NCI-H446 treated with DMSO at 0.1 percent for 48 hours (cell line): ENCODE measurements around the gene PDHX.

Source experiments
- DNase-seq: peaks from one replicate; lab custom pipeline; 2025; lab: John Stamatoyannopoulos, UW

Gene PDHX

GRCh38 chr11:34957606-34958005, 41.2 kb downstream of the PDHX start:
- DNase-seq: no peak

- no peak for DNase-seq
Measured at GRCh38 chr11:34959770-34960169, 43.4 kb downstream of the PDHX start.

- DNase-seq: no peak
Measured at GRCh38 chr11:34960277-34960676, 43.9 kb downstream of the PDHX start.

GRCh38 chr11:34962034-34962433, 45.6 kb downstream of the PDHX start:
- DNase-seq: no peak

GRCh38 chr11:34963351-34963750, 46.9 kb downstream of the PDHX start:
- DNase-seq: no peak

GRCh38 chr11:34964610-34965331, 48.4 kb downstream of the PDHX start:
- DNase-seq: no peak

- DNase-seq: no peak
Measured at GRCh38 chr11:34968862-34969261, 52.4 kb downstream of the PDHX start.

GRCh38 chr11:34970033-34970432, 53.6 kb downstream of the PDHX start:
- DNase-seq: no peak

GRCh38 chr11:34970480-34970879, 54.1 kb downstream of the PDHX start:
- DNase-seq: no peak

- no peak for DNase-seq
Measured at GRCh38 chr11:34971928-34972327, 55.5 kb downstream of the PDHX start.

- DNase-seq: no peak
Measured at GRCh38 chr11:34972366-34972765, 55.9 kb downstream of the PDHX start.

- no peak for DNase-seq
Measured at GRCh38 chr11:34972892-34973291, 56.5 kb downstream of the PDHX start.

- no peak for DNase-seq
Measured at GRCh38 chr11:34975482-34975881, 59.1 kb downstream of the PDHX start.

GRCh38 chr11:34976496-34977088, 60.2 kb downstream of the PDHX start:
- DNase-seq: no peak

- DNase-seq: no peak
Measured at GRCh38 chr11:34977089-34977912, 60.9 kb downstream of the PDHX start.

GRCh38 chr11:34978236-34979191, 62.1 kb downstream of the PDHX start:
- no peak for DNase-seq

- no peak for DNase-seq
Measured at GRCh38 chr11:34984514-34984913, 68.1 kb downstream of the PDHX start.

- DNase-seq: no peak
Measured at GRCh38 chr11:34986883-34987520, 70.6 kb downstream of the PDHX start.

GRCh38 chr11:34987617-34988016, 71.2 kb downstream of the PDHX start:
- no peak for DNase-seq

- no peak for DNase-seq
Measured at GRCh38 chr11:34988294-34989255, 72.2 kb downstream of the PDHX start.
